H1 (cell line): ENCODE results near the gene FAM9C. TPM values are rescaled to one million over a fixed set of nuclear protein-coding genes. Genes with fewer than 3 reads are reported as not detected.

Experiments
- CTCF ChIA-PET: fragments of 300-600 bp; sonication (Branson Sonifier 250); formaldehyde crosslinking; loops from one replicate; lab custom pipeline; 2021; ENCODE audit not compliant: partially characterized antibody; lab: Charles Lee
- POLR2A ChIA-PET: fragments of 300-600 bp; sonication (Branson Sonifier 250); formaldehyde crosslinking; loops from one replicate; lab custom pipeline; 2021; ENCODE audit warnings: inconsistent platforms; ENCODE audit not compliant: partially characterized antibody; lab: Charles Lee
- DNase-seq, 2 experiments: peaks; one replicate each; pipeline versions ENCODE4 v3.0.0 to v3.0.0-alpha.2; 2010 to 2022; ENCODE audit warnings: low spot score in 2 of 2, low read depth in 1 of 2, mixed read lengths in 1 of 2
- FAIRE-seq: peaks from 2 replicates; lab custom pipeline; 2011; peaks lifted over from hg19 to GRCh38; lab: Jason Lieb, UNC
- H2AFZ ChIP-seq: 2 replicates; pipeline ENCODE4 v1.8.1; 2012; ENCODE audit warnings: low read length, inconsistent platforms
- H2AK5ac ChIP-seq: 2 replicates; pipeline ENCODE4 v1.6.1; 2013; ENCODE audit warnings: low read depth, low read length
- H2BK120ac ChIP-seq: replicated peaks from 2 replicates; pipeline ENCODE3; 2013; ENCODE audit warnings: low read depth, low read length, inconsistent platforms
- H2BK12ac ChIP-seq: 2 replicates; pipeline ENCODE4 v1.6.1; 2013; ENCODE audit warnings: low read depth, low read length
- H2BK15ac ChIP-seq: 2 replicates; pipeline ENCODE4 v1.6.1; 2013; ENCODE audit warnings: low read length
- H2BK20ac ChIP-seq: 2 replicates; pipeline ENCODE4 v1.6.1; 2013; ENCODE audit warnings: low read length
- H2BK5ac ChIP-seq: 2 replicates; pipeline ENCODE4 v1.6.1; 2013; ENCODE audit warnings: low read depth, low read length
- H3K14ac ChIP-seq: 2 replicates; pipeline ENCODE4 v1.6.1; 2013; ENCODE audit warnings: inconsistent platforms; ENCODE audit not compliant: insufficient read length
- H3K18ac ChIP-seq: 2 replicates; pipeline ENCODE4 v1.6.1; 2013; ENCODE audit warnings: low read length; ENCODE audit errors: extremely low read depth
- H3K23ac ChIP-seq: 2 replicates; pipeline ENCODE4 v1.6.1; 2013; ENCODE audit warnings: inconsistent platforms; ENCODE audit not compliant: insufficient read length
- H3K23me2 ChIP-seq: 2 replicates; pipeline ENCODE4 v1.6.1; 2013; ENCODE audit warnings: low read depth, low read length
- H3K27ac ChIP-seq: 2 replicates; pipeline ENCODE4 v1.6.1; 2011; ENCODE audit warnings: low read depth, low read length, inconsistent platforms
- H3K27me3 ChIP-seq, 4 experiments: replicated peaks in 1 of 4; 1 replicate in 1 of 4; 2 replicates in 3 of 4; pipeline versions ENCODE4 v1.6.1 to v1.8.1; 2011 to 2013; ENCODE audit warnings: low read length in 3 of 4, mild to moderate bottlenecking in 3 of 4, inconsistent platforms in 2 of 4, mixed read lengths in 2 of 4, moderate library complexity in 1 of 4; ENCODE audit not compliant: control insufficient read depth in 3 of 4, insufficient read depth in 3 of 4; ENCODE audit errors: extremely low read depth in 1 of 4
- H3K36me3 ChIP-seq, 4 experiments: 2 replicates each; pipeline versions ENCODE4 v1.6.1 to v1.8.1; 2011 to 2013; ENCODE audit warnings: mild to moderate bottlenecking in 4 of 4, low read length in 3 of 4, moderate library complexity in 2 of 4, control low read depth in 1 of 4, inconsistent platforms in 1 of 4; ENCODE audit not compliant: insufficient read depth in 4 of 4, control insufficient read depth in 2 of 4
- H3K4ac ChIP-seq: replicated peaks from 2 replicates; pipeline ENCODE3; 2013; ENCODE audit warnings: low read length, low read depth, mixed read lengths, inconsistent platforms; ENCODE audit not compliant: insufficient read length
- H3K4me1 ChIP-seq, 4 experiments: replicated peaks in 1 of 4; 1 replicate in 1 of 4; 2 replicates in 3 of 4; pipeline versions ENCODE4 v1.6.1 to v1.8.1; 2011 to 2013; ENCODE audit warnings: low read length in 3 of 4, inconsistent platforms in 2 of 4, mixed read lengths in 1 of 4; ENCODE audit not compliant: insufficient read depth in 4 of 4, control insufficient read depth in 3 of 4
- H3K4me2 ChIP-seq, 2 experiments: 2 replicates each; pipeline versions ENCODE4 v1.6.1 to v1.8.1; 2011 to 2013; ENCODE audit warnings: low read depth in 2 of 2, low read length in 2 of 2, control low read depth in 1 of 2, inconsistent platforms in 1 of 2, mild to moderate bottlenecking in 1 of 2; ENCODE audit not compliant: insufficient read depth in 1 of 2
- H3K4me3 ChIP-seq, 4 experiments: fragments of 200-600, 300-600 bp in 1 of 4; sonication (generic), shearing (Covaris generic), sonication (Bioruptor Twin) in 1 of 4; 2 replicates each; pipeline versions ENCODE4 v1.5.1 to v1.8.1; 2011 to 2016; ENCODE audit warnings: low read length in 4 of 4, low read depth in 3 of 4, control low read depth in 2 of 4, inconsistent platforms in 2 of 4, mild to moderate bottlenecking in 2 of 4, mixed read lengths in 1 of 4, moderate library complexity in 1 of 4; ENCODE audit not compliant: insufficient read depth in 2 of 4; ENCODE audit errors: extremely low read depth in 1 of 4
- H3K56ac ChIP-seq: replicated peaks from 2 replicates; pipeline ENCODE3; 2013; ENCODE audit warnings: low read depth, mild to moderate bottlenecking, mixed read lengths, low read length, inconsistent platforms; ENCODE audit not compliant: insufficient read length
- H3K79me1 ChIP-seq: 2 replicates; pipeline ENCODE4 v1.6.1; 2013; ENCODE audit warnings: low read depth, low read length, control low read depth
- H3K79me2 ChIP-seq, 2 experiments: 2 replicates each; pipeline versions ENCODE4 v1.6.1 to v1.8.1; 2012 to 2013; ENCODE audit warnings: low read length in 2 of 2, mild to moderate bottlenecking in 2 of 2, inconsistent platforms in 1 of 2; ENCODE audit not compliant: insufficient read depth in 2 of 2, control insufficient read depth in 1 of 2
- H3K9ac ChIP-seq, 4 experiments: replicated peaks in 1 of 4; 1 replicate in 1 of 4; 2 replicates in 3 of 4; pipeline versions ENCODE4 v1.6.1 to v1.8.1; 2011 to 2013; ENCODE audit warnings: low read depth in 3 of 4, low read length in 3 of 4, control low read depth in 2 of 4, mild to moderate bottlenecking in 2 of 4, moderate library complexity in 2 of 4, inconsistent platforms in 1 of 4; ENCODE audit errors: extremely low read depth in 1 of 4
- H3K9me3 ChIP-seq, 2 experiments: 2 replicates each; pipeline versions ENCODE4 v1.6.1 to v1.8.1; 2012 to 2013; ENCODE audit warnings: mild to moderate bottlenecking in 2 of 2, moderate library complexity in 2 of 2, control low read depth in 1 of 2, inconsistent platforms in 1 of 2, low read depth in 1 of 2, low read length in 1 of 2, mixed read lengths in 1 of 2; ENCODE audit not compliant: insufficient read depth in 2 of 2
- H4K20me1 ChIP-seq, 2 experiments: replicated peaks in 1 of 2; 2 replicates each; pipeline versions ENCODE3 to v1.8.1; 2011 to 2013; ENCODE audit warnings: inconsistent platforms in 2 of 2, low read length in 2 of 2, mild to moderate bottlenecking in 1 of 2; ENCODE audit not compliant: insufficient read depth in 2 of 2, control insufficient read depth in 1 of 2
- H4K5ac ChIP-seq: 2 replicates; pipeline ENCODE4 v1.6.1; 2013; ENCODE audit warnings: low read length, low read depth, mixed read lengths, inconsistent platforms; ENCODE audit not compliant: insufficient read length
- H4K8ac ChIP-seq: 2 replicates; pipeline ENCODE4 v1.8.0; 2013; ENCODE audit warnings: mild to moderate bottlenecking, moderate library complexity, low read length, inconsistent platforms; ENCODE audit not compliant: insufficient read depth; ENCODE audit errors: extremely low read depth
- H4K91ac ChIP-seq: replicated peaks from 2 replicates; pipeline ENCODE3; 2013; ENCODE audit warnings: low read length, mixed read lengths, inconsistent platforms; ENCODE audit not compliant: insufficient read length
- ZNF274 ChIP-seq: IDR thresholded peaks from 2 replicates; pipeline ENCODE4 v1.7.0; 2012; ENCODE audit warnings: low read length, borderline replicate concordance; ENCODE audit errors: extremely low read depth
- polyA plus RNA-seq, 7 experiments: library from polyadenylated mRNA; depleted of rRNA in 3 of 7; stranded (reverse) in 5 of 7; unstranded in 2 of 7; fragments of >200 nt in 5 of 7; fragments of 200-250 nt in 2 of 7; gene quantifications; 1 replicate in 5 of 7; 2 replicates in 1 of 7; 4 replicates in 1 of 7; pipeline versions ENCODE4 v1.2.1 to v1.2.3, GENCODE V29; 2011 to 2013; ENCODE audit warnings: missing spikeins in 2 of 7, mixed read lengths in 2 of 7
- total RNA-seq: library from RNA; stranded (reverse); fragmentation: NEBNext Ultra II Directional; extraction: Animal tissue kit (Norgen Biotek cat#: 25700); gene quantifications from 2 replicates; pipeline ENCODE4 v1.2.1, GENCODE V29; 2021

Gene FAM9C
- total and polyA plus RNA-seq, 2 of the 8 experiments (the other 6 are each of a cell fraction or from before 2014, with no cell fraction given): not detected

- POLR2A ChIA-PET: interaction anchor here (1.6 to 2.7 kb wide), 2 partner anchors 54 to 56 kb away, joined by 4 to 12 read pairs; partner anchors contain the start of gene TMSB4X
- Histone ChIP-seq H2AFZ (no peak overlapping the region), H3K18ac (peak overlapping the region; percentile 19; the same call in 1 of the 2 replicates), H3K27me3 (no peaks in the 10 kb centered on the region), H4K20me1 (no peaks in the 10 kb centered on the region), H3K4me3 (no peak overlapping the region), H3K79me1 (no peaks in the 10 kb centered on the region), H2BK15ac (no peak overlapping the region), H2BK12ac (no peak overlapping the region), H2BK120ac (peak overlapping the region; percentile 94), H3K36me3 (no peaks in the 10 kb centered on the region), H4K5ac (no peak overlapping the region), H3K23ac (no peak overlapping the region), H3K9me3 (no peaks in the 10 kb centered on the region), H3K23me2 (no peaks in the 10 kb centered on the region), H3K4me1 (peaks cover 0 to 8% (median 4%) of the 10 kb centered on the region in 4 experiments; a peak in 4 of 7 replicates), H3K14ac (no peak overlapping the region), H3K27ac (peak overlapping the region; percentile 68; the same call in 1 of the 2 replicates), H4K8ac (no peak overlapping the region; the same call in 1 of the 2 replicates), H3K9ac (no peak overlapping the region; a peak in 1 of 7 replicates), H3K79me2 (no peaks in the 10 kb centered on the region), H2BK5ac (peak overlapping the region; percentile 66; the same call in 1 of the 2 replicates), H3K4me2 (peak overlapping the region; percentile 26 to 28; a peak in 3 of 4 replicates), H3K4ac (peak overlapping the region; percentile 78), H3K56ac (no peak overlapping the region), H2AK5ac (no peak overlapping the region), H2BK20ac (no peak overlapping the region), H4K91ac (no peak overlapping the region)
- DNase-seq: no peak
- FAIRE-seq: no peak
- CTCF ChIA-PET: no interaction called here
- no peak for TF ChIP-seq ZNF274
These were observed 14.9 kb downstream of the FAM9C start for GRCh38 chrX:13029637-13029886.
